Body of pancreas (tissue), 4 donors: ENCODE results near the gene NISCH.

Experiments used
- POLR2A ChIP-seq, 3 donors: fragments of 450-650 bp; IDR thresholded peaks; one replicate each; pipeline ENCODE4 v1.6.1; 2016; ENCODE audit warnings: antibody characterized with exemption in 3 of 3, mild to moderate bottlenecking in 2 of 3
- TF ChIP-seq, protein P1 (sequence below), 7 experiments: fragments of 450-650 bp in 4 of 7; fragments of 200-600 bp in 3 of 7; sonication (generic) in 3 of 7; IDR thresholded peaks; one replicate each; pipeline ENCODE4 v1.5.1; 2016 to 2019; ENCODE audit warnings: antibody characterized with exemption in 7 of 7

DNA sequence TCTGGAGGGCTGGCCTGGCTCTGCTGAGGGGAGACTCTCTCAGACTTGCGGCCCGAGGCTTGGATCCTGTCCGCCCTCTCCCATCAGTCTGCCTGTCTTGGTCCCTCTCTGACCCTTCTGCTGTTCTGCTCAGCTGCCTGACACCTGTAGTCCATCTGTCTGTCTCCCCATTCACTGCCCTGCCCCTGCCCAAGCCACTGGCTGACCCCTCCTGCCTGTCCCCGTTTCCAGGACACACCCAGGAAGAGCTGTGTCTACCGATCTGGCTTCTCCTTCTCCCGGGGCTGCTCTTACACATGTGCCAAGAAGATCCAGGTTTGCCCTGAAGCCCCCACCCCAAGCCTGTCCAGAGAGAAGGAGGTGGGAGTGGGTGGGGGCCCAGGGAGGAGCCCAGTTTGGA is 59.8 kb downstream of the NISCH start:
- TF ChIP-seq POLR2A (IDR thresholded peaks at IDR 0.05) = no peak
- TF ChIP-seq, protein P1, sequence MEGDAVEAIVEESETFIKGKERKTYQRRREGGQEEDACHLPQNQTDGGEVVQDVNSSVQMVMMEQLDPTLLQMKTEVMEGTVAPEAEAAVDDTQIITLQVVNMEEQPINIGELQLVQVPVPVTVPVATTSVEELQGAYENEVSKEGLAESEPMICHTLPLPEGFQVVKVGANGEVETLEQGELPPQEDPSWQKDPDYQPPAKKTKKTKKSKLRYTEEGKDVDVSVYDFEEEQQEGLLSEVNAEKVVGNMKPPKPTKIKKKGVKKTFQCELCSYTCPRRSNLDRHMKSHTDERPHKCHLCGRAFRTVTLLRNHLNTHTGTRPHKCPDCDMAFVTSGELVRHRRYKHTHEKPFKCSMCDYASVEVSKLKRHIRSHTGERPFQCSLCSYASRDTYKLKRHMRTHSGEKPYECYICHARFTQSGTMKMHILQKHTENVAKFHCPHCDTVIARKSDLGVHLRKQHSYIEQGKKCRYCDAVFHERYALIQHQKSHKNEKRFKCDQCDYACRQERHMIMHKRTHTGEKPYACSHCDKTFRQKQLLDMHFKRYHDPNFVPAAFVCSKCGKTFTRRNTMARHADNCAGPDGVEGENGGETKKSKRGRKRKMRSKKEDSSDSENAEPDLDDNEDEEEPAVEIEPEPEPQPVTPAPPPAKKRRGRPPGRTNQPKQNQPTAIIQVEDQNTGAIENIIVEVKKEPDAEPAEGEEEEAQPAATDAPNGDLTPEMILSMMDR (IDR thresholded peaks at IDR 0.05) = no peak
